Measurements from ENCODE around the gene ANKRD36.
"Not testable (repeated sequence)": the region's sequence is repeated elsewhere in the genome, so short reads cannot be mapped to it uniquely, and the experiment has no call there.

Gene ANKRD36

GRCh38 chr2:97210325-97210724 lies 97.4 kb downstream of the ANKRD36 start:
- TF ChIP-seq CTCF (conservative IDR thresholded peaks at IDR 0.05; ENCODE audit: low read length): no peak
- no peak overlapping the region for H3K4me3 ChIP-seq (ENCODE audit: low read length)
- DNase-seq (ENCODE audit: low read depth): no peak

GRCh38 chr2:97215025-97215424 lies 102.1 kb downstream of the ANKRD36 start:
- not testable (repeated sequence) for DNase-seq (ENCODE audit: low read depth); H3K4me3 ChIP-seq (ENCODE audit: low read length)

- DNase-seq (ENCODE audit: low read depth); H3K4me3 ChIP-seq (ENCODE audit: low read length): not testable (repeated sequence)
These were observed 118.1 kb downstream of the ANKRD36 start for GRCh38 chr2:97230848-97231585.

GRCh38 chr2:97232981-97233380 lies 120.0 kb downstream of the ANKRD36 start:
- not testable (repeated sequence) for H3K4me3 ChIP-seq (ENCODE audit: low read length); DNase-seq (ENCODE audit: low read depth)

- not testable (repeated sequence) for DNase-seq (ENCODE audit: low read depth); H3K4me3 ChIP-seq (ENCODE audit: low read length)
These were observed 120.8 kb downstream of the ANKRD36 start for GRCh38 chr2:97233660-97234295.

GRCh38 chr2:97261192-97261591 lies 148.2 kb downstream of the ANKRD36 start:
- DNase-seq (ENCODE audit: low read depth); H3K4me3 ChIP-seq (ENCODE audit: low read length): not testable (repeated sequence)

GRCh38 chr2:97266449-97266848 lies 153.5 kb downstream of the ANKRD36 start:
- H3K4me3 ChIP-seq (ENCODE audit: low read length); DNase-seq (ENCODE audit: low read depth): not testable (repeated sequence)

- no peak overlapping the region for H3K4me3 ChIP-seq (ENCODE audit: low read length)
- no peak for TF ChIP-seq CTCF (conservative IDR thresholded peaks at IDR 0.05; ENCODE audit: low read length)
- no peak for DNase-seq (ENCODE audit: low read depth)
These were observed 154.6 kb downstream of the ANKRD36 start for GRCh38 chr2:97267411-97268074.

GRCh38 chr2:97268075-97268591 lies 155.2 kb downstream of the ANKRD36 start:
- DNase-seq (ENCODE audit: low read depth): not testable (repeated sequence)

GRCh38 chr2:97276232-97276798 lies 163.4 kb downstream of the ANKRD36 start:
- H3K4me3 ChIP-seq (ENCODE audit: low read length); DNase-seq (ENCODE audit: low read depth): not testable (repeated sequence)

More at GRCh38 chr2:97268075-97268591, 155.2 kb downstream of the ANKRD36 start:
- H3K4me3 ChIP-seq (ENCODE audit: low read length): not testable (repeated sequence)

GRCh38 chr2:97285187-97285586 lies 172.2 kb downstream of the ANKRD36 start:
- not testable (repeated sequence) for H3K4me3 ChIP-seq (ENCODE audit: low read length); DNase-seq (ENCODE audit: low read depth)

GRCh38 chr2:97293687-97294086 lies 180.7 kb downstream of the ANKRD36 start:
- H3K4me3 ChIP-seq (ENCODE audit: low read length); DNase-seq (ENCODE audit: low read depth): not testable (repeated sequence)

Measured in AG10803 (cell line).